SH-SY5Y (cell line): ENCODE data around the gene COPS2.

Source experiments
- GATA2 ChIP-seq: IDR thresholded peaks from 2 replicates; pipeline ENCODE4 v1.6.1; 2011; ENCODE audit warnings: mild to moderate bottlenecking, low read depth, low read length
- GATA3 ChIP-seq: IDR thresholded peaks from 2 replicates; pipeline ENCODE4 v1.6.1; 2011; ENCODE audit warnings: low read depth, mild to moderate bottlenecking, low read length, moderate library complexity

DNA sequence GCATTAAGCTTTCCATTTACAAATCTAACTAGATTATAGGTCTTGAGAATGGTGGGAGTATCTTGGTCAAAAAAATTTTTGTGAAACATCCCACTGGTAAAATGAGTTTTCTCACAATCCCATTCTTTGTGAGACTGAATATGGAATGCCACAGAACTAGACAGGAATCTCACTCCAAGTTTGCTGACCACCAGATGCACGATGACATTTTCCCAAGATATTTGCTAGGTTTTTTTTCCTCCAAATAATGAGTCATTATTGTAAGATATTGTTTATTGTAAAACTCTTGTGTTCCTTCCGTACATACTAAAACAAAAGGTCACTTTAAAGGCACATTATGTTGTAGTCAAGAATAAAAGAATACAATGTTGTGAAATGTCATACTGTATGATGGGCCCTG lies 53.9 kb downstream of the COPS2 start:
- no peak for TF ChIP-seq GATA2
- TF ChIP-seq GATA3: no peak
